BLaER1 treated with 17β-estradiol and CSF1 and Interleukin-3, amounts not matched to agents 10 nM and 100 nM (cell line): Measurements from ENCODE around the gene ZNRF1.

Experiments
- H3K27ac ChIP-seq, 11 experiments: shearing (Covaris generic); formaldehyde crosslinking; 2 replicates each; pipeline ENCODE4 v1.8.1; 2022
- H3K27me3 ChIP-seq, 11 experiments: shearing (Covaris generic); formaldehyde crosslinking; 2 replicates each; pipeline ENCODE4 v1.8.1; 2022
- H3K36me3 ChIP-seq, 11 experiments: shearing (Covaris generic); formaldehyde crosslinking; 2 replicates each; pipeline ENCODE4 v1.8.1; 2022
- H3K4me1 ChIP-seq, 10 experiments: shearing (Covaris generic); formaldehyde crosslinking; 2 replicates each; pipeline ENCODE4 v1.8.1; 2022
- H3K4me2 ChIP-seq, 11 experiments: shearing (Covaris generic); formaldehyde crosslinking; 2 replicates each; pipeline ENCODE4 v1.8.1; 2022
- H3K4me3 ChIP-seq, 10 experiments: shearing (Covaris generic); formaldehyde crosslinking; 2 replicates each; pipeline ENCODE4 v1.8.1; 2022
- H3K9ac ChIP-seq, 11 experiments: shearing (Covaris generic); formaldehyde crosslinking; 2 replicates each; pipeline ENCODE4 v1.8.1; 2022
- H3K9me3 ChIP-seq, 11 experiments: shearing (Covaris generic); formaldehyde crosslinking; replicated peaks in 1 of 11; 2 replicates each; pipeline ENCODE4 v1.8.1; 2022
- H4K20me1 ChIP-seq, 11 experiments: shearing (Covaris generic); formaldehyde crosslinking; 2 replicates each; pipeline ENCODE4 v1.8.1; 2022
- Cebpa-rat ChIP-seq, 11 experiments: shearing (Covaris generic); IDR thresholded peaks; 2 replicates each; pipeline ENCODE4 v1.8.1; 2022

ZNRF1 gene

GRCh38 chr16:75074304-75074793, 75.5 kb downstream of the ZNRF1 start:
- H3K4me1 ChIP-seq = peaks cover 45 to 99% (median 93%) of the 10 kb centered on the region in 10 experiments
- peak overlapping the region; percentile 78 to 96 (median 87) for H3K4me2 ChIP-seq
- peak overlapping the region in 8 of 10 experiments; percentile 3 to 41 (median 34); a peak in 11 of 20 replicates for H3K4me3 ChIP-seq
- peaks cover 0 to 18% (median 0%) of the 10 kb centered on the region in 11 experiments; a peak in 8 of 22 replicates for H3K9me3 ChIP-seq
- peak overlapping the region in 9 of 11 experiments; percentile 49 to 72 (median 61); a peak in 18 of 22 replicates for H3K9ac ChIP-seq
- peaks cover 0 to 22% (median 4%) of the 10 kb centered on the region in 11 experiments; a peak in 9 of 22 replicates for H3K36me3 ChIP-seq
- 0 out of 22 replicates have a peak, but pooled peaks cover 0 to 3% (median 0%) of the 10 kb centered on the region in 11 experiments for H3K27me3 ChIP-seq
- H4K20me1 ChIP-seq = peaks cover 6 to 71% (median 52%) of the 10 kb centered on the region in 11 experiments; a peak in 20 of 22 replicates
- no peak for TF ChIP-seq Cebpa-rat (IDR thresholded peaks at IDR 0.05)
- peak overlapping the region in 10 of 11 experiments; percentile 4 to 85 (median 76); a peak in 18 of 22 replicates for H3K27ac ChIP-seq

- Histone ChIP-seq H3K4me2 (peak overlapping the region; percentile 78 to 96 (median 90)), H3K27me3 (0 out of 22 replicates have a peak, but pooled peaks cover 0 to 3% (median 0%) of the 10 kb centered on the region in 11 experiments), H3K4me3 (peak overlapping the region in 7 of 10 experiments; percentile 29 to 51 (median 41); a peak in 13 of 20 replicates), H4K20me1 (peaks cover 6 to 70% (median 46%) of the 10 kb centered on the region in 11 experiments; a peak in 20 of 22 replicates), H3K27ac (peak overlapping the region in 10 of 11 experiments; percentile 37 to 85 (median 82); a peak in 20 of 22 replicates), H3K9me3 (peaks cover 0 to 15% (median 0%) of the 10 kb centered on the region in 11 experiments; a peak in 8 of 22 replicates), H3K36me3 (peaks cover 0 to 21% (median 4%) of the 10 kb centered on the region in 11 experiments; a peak in 8 of 22 replicates), H3K9ac (peak overlapping the region in 10 of 11 experiments; percentile 27 to 75 (median 67); a peak in 20 of 22 replicates), H3K4me1 (peaks cover 47 to 99% (median 93%) of the 10 kb centered on the region in 10 experiments)
- TF ChIP-seq Cebpa-rat (IDR thresholded peaks at IDR 0.05) = no peak
Observed at GRCh38 chr16:75074920-75075687, 76.3 kb downstream of the ZNRF1 start.

- 0 out of 22 replicates have a peak, but pooled peaks cover 0 to 3% (median 0%) of the 10 kb centered on the region in 11 experiments for H3K27me3 ChIP-seq
- H3K4me3 ChIP-seq = peak overlapping the region in 7 of 10 experiments; percentile 29 to 51 (median 41); a peak in 12 of 20 replicates
- peaks cover 53 to 99% (median 95%) of the 10 kb centered on the region in 10 experiments for H3K4me1 ChIP-seq
- H3K36me3 ChIP-seq = peaks cover 0 to 20% (median 4%) of the 10 kb centered on the region in 11 experiments; a peak in 8 of 22 replicates
- peak overlapping the region in 10 of 11 experiments; percentile 37 to 85 (median 82); a peak in 21 of 22 replicates for H3K27ac ChIP-seq
- H4K20me1 ChIP-seq = peaks cover 6 to 70% (median 47%) of the 10 kb centered on the region in 11 experiments; a peak in 20 of 22 replicates
- peak overlapping the region; percentile 78 to 96 (median 90) for H3K4me2 ChIP-seq
- peak overlapping the region in 10 of 11 experiments; percentile 27 to 75 (median 67); a peak in 20 of 22 replicates for H3K9ac ChIP-seq
- peaks cover 0 to 15% (median 0%) of the 10 kb centered on the region in 11 experiments; a peak in 8 of 22 replicates for H3K9me3 ChIP-seq
- no peak for TF ChIP-seq Cebpa-rat (IDR thresholded peaks at IDR 0.05)
Observed at GRCh38 chr16:75075688-75076268, 77.0 kb downstream of the ZNRF1 start.

DNA sequence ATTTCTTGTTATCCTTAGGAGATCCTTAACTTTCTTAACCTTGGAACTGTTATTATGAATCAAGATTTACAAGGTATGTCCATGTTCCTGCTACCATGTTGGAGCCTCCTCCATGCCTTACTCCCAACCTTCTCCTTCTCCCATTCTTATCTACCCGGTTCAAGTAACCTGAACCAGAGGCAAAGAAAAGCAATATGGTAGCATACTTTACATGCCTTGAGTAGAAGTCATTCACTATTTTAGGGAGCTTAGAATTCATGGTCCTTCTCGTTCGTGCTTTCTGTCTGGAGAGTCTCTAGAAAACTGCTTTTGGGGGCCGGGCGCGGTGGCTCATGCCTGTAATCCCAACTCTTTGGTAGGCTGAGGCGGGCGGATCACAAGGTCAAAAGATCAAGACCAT, 80.1 kb downstream of the ZNRF1 start:
- peaks cover 59 to 100% (median 97%) of the 10 kb centered on the region in 10 experiments for H3K4me1 ChIP-seq
- H4K20me1 ChIP-seq = peaks cover 10 to 70% (median 45%) of the 10 kb centered on the region in 11 experiments; a peak in 21 of 22 replicates
- H3K4me2 ChIP-seq = peak overlapping the region in 7 of 11 experiments; percentile 82 to 96 (median 87); a peak in 13 of 22 replicates
- TF ChIP-seq Cebpa-rat (IDR thresholded peaks at IDR 0.05) = no peak
- H3K4me3 ChIP-seq = no peak overlapping the region
- H3K27me3 ChIP-seq = no peaks in the 10 kb centered on the region
- H3K9me3 ChIP-seq = peaks cover 0 to 15% (median 0%) of the 10 kb centered on the region in 11 experiments; a peak in 8 of 22 replicates
- H3K27ac ChIP-seq = peak overlapping the region in 7 of 11 experiments; percentile 14 to 85 (median 79); a peak in 9 of 22 replicates
- peaks cover 0 to 24% (median 4%) of the 10 kb centered on the region in 11 experiments; a peak in 8 of 22 replicates for H3K36me3 ChIP-seq
- no peak overlapping the region for H3K9ac ChIP-seq

DNA sequence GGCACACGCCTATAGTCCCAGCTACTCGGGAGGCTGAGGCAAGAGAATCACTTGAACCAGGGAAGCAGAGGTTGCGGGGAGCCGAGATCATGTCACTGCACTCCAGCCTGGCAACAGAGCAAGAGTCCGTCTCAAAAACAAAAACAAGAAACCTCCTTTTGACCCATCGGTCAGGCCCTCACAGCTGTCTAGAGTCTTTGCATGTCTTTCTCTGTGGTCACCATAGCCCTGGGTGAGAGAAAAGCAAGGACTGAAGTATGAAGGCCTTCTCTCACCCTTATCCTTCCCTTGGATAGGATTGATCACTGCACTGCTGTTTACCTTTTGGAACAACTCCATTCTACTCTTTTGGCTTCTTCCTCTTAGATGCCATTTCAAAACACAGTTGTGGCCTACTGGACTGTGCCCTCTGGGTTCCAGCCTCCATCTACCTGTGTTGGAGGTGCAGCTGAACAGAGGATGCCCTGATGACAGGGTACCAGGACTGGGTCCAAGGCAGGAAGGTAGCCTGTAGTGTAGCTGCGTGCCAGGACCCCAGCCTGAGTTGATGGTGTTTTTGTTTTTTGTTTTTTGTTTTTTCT, 80.6 kb downstream of the ZNRF1 start:
- Histone ChIP-seq H3K36me3 (peaks cover 0 to 29% (median 5%) of the 10 kb centered on the region in 11 experiments; a peak in 9 of 22 replicates), H3K9me3 (peaks cover 0 to 15% (median 0%) of the 10 kb centered on the region in 11 experiments; a peak in 8 of 22 replicates), H4K20me1 (peaks cover 10 to 70% (median 45%) of the 10 kb centered on the region in 11 experiments; a peak in 21 of 22 replicates), H3K4me3 (no peak overlapping the region), H3K27me3 (no peaks in the 10 kb centered on the region), H3K4me1 (peaks cover 54 to 100% (median 97%) of the 10 kb centered on the region in 10 experiments), H3K27ac (peak overlapping the region in 8 of 11 experiments; percentile 4 to 84 (median 40); a peak in 10 of 22 replicates), H3K4me2 (peak overlapping the region in 9 of 11 experiments; percentile 80 to 96 (median 84); a peak in 16 of 22 replicates), H3K9ac (no peak overlapping the region)
- TF ChIP-seq Cebpa-rat (IDR thresholded peaks at IDR 0.05) = no peak

DNA sequence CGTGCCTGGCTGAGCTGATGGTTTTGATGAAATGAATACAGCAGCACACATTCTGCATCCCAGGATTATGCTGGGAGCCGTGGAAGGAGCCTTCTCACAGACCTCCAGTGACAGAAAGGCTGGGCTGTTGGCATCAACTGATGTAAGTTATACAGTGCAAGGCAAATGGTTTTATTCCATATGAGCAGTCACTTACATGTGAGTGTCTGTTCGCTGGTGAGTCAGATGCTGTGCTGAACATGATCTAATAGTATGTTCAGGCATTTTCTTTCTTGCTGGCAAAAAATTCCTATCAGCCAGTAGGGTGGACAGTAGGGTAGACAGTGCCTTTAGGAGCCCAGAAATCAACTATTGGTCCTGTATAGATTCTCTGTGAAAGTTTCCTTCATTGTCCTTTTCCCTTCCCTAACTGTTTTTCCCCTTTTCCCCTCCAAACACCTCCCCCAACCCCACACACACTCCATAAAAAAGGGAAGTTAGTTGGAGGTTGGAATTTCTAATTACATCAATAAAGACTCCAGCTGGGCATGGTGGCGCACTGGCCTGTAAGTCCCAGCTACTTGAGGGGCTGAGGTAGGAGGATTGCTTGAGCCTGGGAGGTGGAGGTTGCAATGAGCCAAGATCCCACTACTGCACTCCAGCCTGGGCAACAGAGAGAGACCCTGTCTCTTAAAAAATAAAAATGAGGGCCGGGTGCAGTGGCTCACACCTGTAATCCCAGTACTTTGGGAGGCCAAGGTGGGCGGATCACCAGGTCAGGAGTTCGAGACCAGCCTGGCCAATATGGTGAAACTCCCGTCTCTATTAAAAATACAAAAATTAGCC, 81.6 kb downstream of the ZNRF1 start:
- peak overlapping the region in 1 of 10 experiments; percentile 39; a peak in 1 of 20 replicates for H3K4me3 ChIP-seq
- H3K4me2 ChIP-seq = peak overlapping the region; percentile 72 to 96 (median 82)
- H3K4me1 ChIP-seq = peaks cover 45 to 100% (median 99%) of the 10 kb centered on the region in 10 experiments

More for the DNA sequence above, 81.6 kb downstream of the ZNRF1 start:
- H4K20me1 ChIP-seq = peaks cover 6 to 74% (median 46%) of the 10 kb centered on the region in 11 experiments; a peak in 20 of 22 replicates
- peaks cover 0 to 39% (median 8%) of the 10 kb centered on the region in 11 experiments; a peak in 9 of 22 replicates for H3K36me3 ChIP-seq
- peak overlapping the region in 2 of 11 experiments; percentile 51 to 55; a peak in 2 of 22 replicates for H3K9ac ChIP-seq
- peak overlapping the region in 8 of 11 experiments; percentile 29 to 84 (median 46); a peak in 15 of 22 replicates for H3K27ac ChIP-seq
- peaks cover 0 to 15% (median 0%) of the 10 kb centered on the region in 11 experiments; a peak in 8 of 22 replicates for H3K9me3 ChIP-seq
- no peak for TF ChIP-seq Cebpa-rat (IDR thresholded peaks at IDR 0.05)
- no peaks in the 10 kb centered on the region for H3K27me3 ChIP-seq
